Ectodermal cell (in vitro differentiated cells): ENCODE measurements around the gene KIAA1217.

Source experiments
- H3K27ac ChIP-seq: 2 replicates; pipeline ENCODE4 v1.7.0; 2013; ENCODE audit warnings: mild to moderate bottlenecking, low read depth, low read length; ENCODE audit not compliant: insufficient read depth, poor library complexity, severe bottlenecking
- H3K27me3 ChIP-seq: 2 replicates; pipeline ENCODE4 v1.7.0; 2013; ENCODE audit warnings: mild to moderate bottlenecking, low read length; ENCODE audit not compliant: insufficient read depth, control insufficient read depth, poor library complexity, severe bottlenecking
- H3K36me3 ChIP-seq: one replicate; pipeline ENCODE4 v1.7.0; 2013; ENCODE audit warnings: low read length; ENCODE audit not compliant: control insufficient read depth, insufficient read depth
- H3K4me1 ChIP-seq: one replicate; pipeline ENCODE4 v1.7.0; 2013; ENCODE audit warnings: low read length; ENCODE audit not compliant: control insufficient read depth, insufficient read depth
- H3K4me3 ChIP-seq: 2 replicates; pipeline ENCODE4 v1.7.0; 2013; ENCODE audit warnings: low read depth, low read length, control low read depth; ENCODE audit not compliant: insufficient read depth
- H3K9me3 ChIP-seq: 2 replicates; pipeline ENCODE4 v1.7.0; 2013; ENCODE audit warnings: mild to moderate bottlenecking, low read length, moderate library complexity; ENCODE audit not compliant: control insufficient read depth
- WGBS, 2 experiments: methylation state at CpG; one replicate each; pipeline ENCODE4 v1.1.7; 2013; ENCODE audit warnings: missing lambda C conversion rate in 2 of 2; 5-methylcytosine and 5-hydroxymethylcytosine counted together

KIAA1217 gene

GRCh38 chr10:24256619-24257107, 47.7 kb downstream of the KIAA1217 start:
- Histone ChIP-seq H3K36me3 (no peaks in the 10 kb centered on the region), H3K4me1 (peaks cover 22% of the 10 kb centered on the region), H3K27me3 (no peaks in the 10 kb centered on the region), H3K27ac (no peak overlapping the region), H3K4me3 (no peak overlapping the region), H3K9me3 (no peaks in the 10 kb centered on the region)
- WGBS, 2 experiments = 78 to 84% methylated on average over 2 of the region's 2 CpGs

- Histone ChIP-seq H3K4me3 (no peak overlapping the region), H3K36me3 (no peaks in the 10 kb centered on the region), H3K27ac (no peak overlapping the region), H3K9me3 (no peaks in the 10 kb centered on the region), H3K27me3 (no peaks in the 10 kb centered on the region), H3K4me1 (peaks cover 22% of the 10 kb centered on the region)
- WGBS, 2 experiments = 95 to 97% methylated on average over 4 of the region's 4 CpGs
Observed at GRCh38 chr10:24257588-24257987, 48.6 kb downstream of the KIAA1217 start.

GRCh38 chr10:24259365-24260130, 50.6 kb downstream of the KIAA1217 start:
- Histone ChIP-seq H3K4me1 (peaks cover 22% of the 10 kb centered on the region), H3K4me3 (no peak overlapping the region), H3K27me3 (no peaks in the 10 kb centered on the region), H3K36me3 (no peaks in the 10 kb centered on the region), H3K9me3 (no peaks in the 10 kb centered on the region), H3K27ac (no peak overlapping the region)
- WGBS, 2 experiments = 90 to 93% methylated on average over 7 of the region's 7 CpGs

- no peaks in the 10 kb centered on the region for H3K36me3 ChIP-seq
- H3K9me3 ChIP-seq = no peaks in the 10 kb centered on the region
- no peak overlapping the region for H3K27ac ChIP-seq
- no peak overlapping the region for H3K4me3 ChIP-seq
- 91 to 93% methylated on average over 2 to 3 of the region's 3 CpGs for WGBS, 2 experiments
- H3K27me3 ChIP-seq = no peaks in the 10 kb centered on the region
- peaks cover 6% of the 10 kb centered on the region for H3K4me1 ChIP-seq
Observed at GRCh38 chr10:24261627-24262026, 52.7 kb downstream of the KIAA1217 start.

- 86 to 87% methylated on average over 7 of the region's 7 CpGs for WGBS, 2 experiments
- Histone ChIP-seq H3K4me3 (no peak overlapping the region), H3K27me3 (no peaks in the 10 kb centered on the region), H3K27ac (no peak overlapping the region), H3K4me1 (no peaks in the 10 kb centered on the region), H3K36me3 (no peaks in the 10 kb centered on the region), H3K9me3 (no peaks in the 10 kb centered on the region)
Observed at GRCh38 chr10:24262929-24263590, 54.1 kb downstream of the KIAA1217 start.

DNA sequence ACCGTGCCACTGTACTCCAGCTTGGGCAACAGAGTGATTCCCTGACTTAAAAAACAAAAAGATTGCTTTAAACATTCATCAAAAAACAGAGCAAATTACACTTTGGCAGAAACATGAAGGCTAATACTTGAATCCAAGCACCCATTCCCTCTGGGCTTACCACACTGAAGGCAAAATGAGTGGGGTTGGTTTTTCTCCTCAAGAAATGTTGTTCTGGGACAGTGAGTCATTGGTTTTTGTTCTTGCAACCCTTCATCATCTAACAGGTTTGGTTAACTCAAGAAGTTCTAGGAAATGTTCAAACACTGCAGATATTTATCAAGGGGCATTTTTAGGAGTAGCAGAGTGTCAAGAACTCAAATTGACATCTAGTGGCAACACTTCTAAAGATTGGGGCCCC, 60.5 kb downstream of the KIAA1217 start:
- Histone ChIP-seq H3K27ac (no peak overlapping the region), H3K36me3 (no peaks in the 10 kb centered on the region), H3K27me3 (no peaks in the 10 kb centered on the region), H3K9me3 (no peaks in the 10 kb centered on the region), H3K4me1 (no peaks in the 10 kb centered on the region), H3K4me3 (no peak overlapping the region)
- 78 to 86% methylated on average over 1 of the region's 1 CpG for WGBS, 2 experiments

DNA sequence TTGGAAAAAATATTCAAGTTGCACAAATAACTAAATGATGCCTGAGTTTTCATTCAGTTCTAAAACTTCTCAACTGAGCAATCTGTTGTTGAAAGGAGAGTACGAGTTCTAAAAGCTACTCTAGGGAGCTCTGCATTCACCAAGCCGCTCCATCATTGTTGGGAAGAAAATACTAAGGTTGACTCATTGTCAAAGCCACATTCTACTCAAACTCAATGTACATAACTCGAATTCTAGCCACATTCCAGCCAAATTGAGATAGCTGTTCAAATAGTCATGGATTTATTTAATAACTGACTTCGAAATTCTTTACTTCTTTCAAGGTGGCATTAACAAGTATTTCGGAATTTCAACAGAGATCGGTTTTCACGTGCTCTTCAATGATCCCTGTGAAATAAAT, 63.4 kb downstream of the KIAA1217 start:
- WGBS, 2 experiments = 93% methylated on average over 7 of the region's 7 CpGs
- Histone ChIP-seq H3K9me3 (no peaks in the 10 kb centered on the region), H3K27me3 (no peaks in the 10 kb centered on the region), H3K4me3 (no peak overlapping the region), H3K27ac (no peak overlapping the region), H3K4me1 (no peaks in the 10 kb centered on the region), H3K36me3 (no peaks in the 10 kb centered on the region)

DNA sequence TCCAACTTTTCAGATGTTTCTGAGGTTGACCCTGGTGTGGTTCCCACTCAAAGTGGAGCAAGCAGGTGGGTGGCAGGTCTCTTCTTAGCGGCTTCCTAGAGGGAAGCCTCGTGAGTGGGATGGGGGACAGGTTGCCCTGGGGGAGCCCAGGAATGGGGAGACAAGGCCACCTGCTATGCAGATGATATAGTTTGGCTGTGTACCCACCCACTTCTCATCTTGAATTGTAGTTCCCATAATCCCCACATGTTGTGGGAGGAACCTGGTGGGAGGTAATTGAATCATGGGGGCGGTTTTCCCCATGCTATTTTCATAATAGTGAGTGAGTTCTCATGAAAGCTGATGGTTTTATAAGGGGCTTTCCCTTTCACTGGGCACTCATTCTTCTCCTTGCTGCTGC, 68.3 kb downstream of the KIAA1217 start:
- no peaks in the 10 kb centered on the region for H3K27me3 ChIP-seq
- H3K4me3 ChIP-seq = no peak overlapping the region
- H3K27ac ChIP-seq = no peak overlapping the region
- WGBS, 2 experiments = 92 to 100% methylated on average over 3 of the region's 3 CpGs
- H3K9me3 ChIP-seq = no peaks in the 10 kb centered on the region
- H3K36me3 ChIP-seq = no peaks in the 10 kb centered on the region
- no peaks in the 10 kb centered on the region for H3K4me1 ChIP-seq

GRCh38 chr10:24277771-24278170, 68.8 kb downstream of the KIAA1217 start:
- H3K27ac ChIP-seq = no peak overlapping the region
- H3K4me1 ChIP-seq = no peaks in the 10 kb centered on the region
- 96 to 97% methylated on average over 9 of the region's 9 CpGs for WGBS, 2 experiments
- H3K27me3 ChIP-seq = no peaks in the 10 kb centered on the region
- no peaks in the 10 kb centered on the region for H3K9me3 ChIP-seq
- no peak overlapping the region for H3K4me3 ChIP-seq
- H3K36me3 ChIP-seq = no peaks in the 10 kb centered on the region

DNA sequence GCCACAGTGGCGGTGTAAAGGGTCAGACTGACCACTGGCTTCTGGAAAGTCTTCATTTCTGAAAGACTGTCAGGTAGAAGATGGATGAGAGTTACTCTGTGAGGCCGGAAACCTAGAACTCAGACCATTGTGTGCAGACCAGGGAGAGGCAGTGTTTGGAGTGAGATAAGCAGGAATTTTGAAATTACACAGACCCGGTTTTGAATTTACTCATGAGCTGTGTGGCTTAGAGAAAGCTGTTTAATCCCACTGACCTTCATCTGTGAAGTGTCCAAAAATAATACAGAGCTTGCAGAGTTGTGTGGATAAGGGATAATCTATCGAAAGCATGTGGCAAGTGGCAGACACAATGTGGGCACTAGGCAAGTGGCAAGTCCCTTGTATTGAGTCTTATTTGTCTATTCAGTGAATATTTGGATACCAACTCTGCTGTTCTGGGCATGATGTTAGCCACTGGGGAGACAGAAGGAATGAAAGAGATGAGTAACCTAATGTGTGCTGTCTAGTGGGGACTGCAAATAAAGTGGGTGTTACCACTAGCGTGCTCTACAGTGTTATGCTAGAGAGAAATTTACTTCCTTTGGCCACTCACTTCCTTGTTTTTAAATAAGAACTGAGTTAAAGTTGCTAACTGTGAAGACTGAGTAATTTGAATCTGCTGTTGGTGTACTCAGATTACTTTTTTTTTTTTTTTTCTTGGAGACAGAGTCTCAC, 69.4 kb downstream of the KIAA1217 start:
- no peaks in the 10 kb centered on the region for H3K27me3 ChIP-seq
- H3K9me3 ChIP-seq = no peaks in the 10 kb centered on the region
- H3K4me3 ChIP-seq = no peak overlapping the region
- 93 to 97% methylated on average over 5 of the region's 5 CpGs for WGBS, 2 experiments
- no peaks in the 10 kb centered on the region for H3K36me3 ChIP-seq
- no peaks in the 10 kb centered on the region for H3K4me1 ChIP-seq
- no peak overlapping the region for H3K27ac ChIP-seq
